ELF-1 (cell line): Measurements from ENCODE around the gene CS.
"Not testable (repeated sequence)": the region's sequence is repeated elsewhere in the genome, so short reads cannot be mapped to it uniquely, and the experiment has no call there.

ENCODE experiments used
- DNase-seq: peaks from one replicate; pipeline ENCODE4 v3.0.0-alpha.2; 2016; ENCODE audit warnings: low read depth, low spot score

CS gene

GRCh38 chr12:56321027-56321426 lies 20.9 kb upstream of the CS start:
- DNase-seq = no peak

- DNase-seq = no peak
Measured at GRCh38 chr12:56317675-56318074, 17.5 kb upstream of the CS start.

- peak; percentile 99 for DNase-seq
Measured at GRCh38 chr12:56315622-56316473, 15.7 kb upstream of the CS start, which contains the start of gene CNPY2. Gene CNPY2 (minus strand): TSS chr12:56315988. CDS start chr12:56315217, 771 bp downstream.

- DNase-seq = no peak
Measured at GRCh38 chr12:56315249-56315621, 15.1 kb upstream of the CS start.

- DNase-seq = no peak
Measured at GRCh38 chr12:56311003-56311402, 10.9 kb upstream of the CS start.

- DNase-seq = no peak
Measured at GRCh38 chr12:56308714-56309113, 8.6 kb upstream of the CS start.

- DNase-seq = no peak
Measured at GRCh38 chr12:56307221-56307965, 7.3 kb upstream of the CS start.

- no peak for DNase-seq
Measured at GRCh38 chr12:56304872-56305590, 4.9 kb upstream of the CS start.

- no peak for DNase-seq
Measured at GRCh38 chr12:56304276-56304675, 4.1 kb upstream of the CS start.

GRCh38 chr12:56300644-56301464 lies 724 bp upstream of the CS start:
- DNase-seq = no peak

GRCh38 chr12:56299308-56299852 lies 750 bp downstream of the CS start:
- no peak for DNase-seq

- no peak for DNase-seq
Measured at GRCh38 chr12:56298828-56299227, 1.3 kb downstream of the CS start.

- no peak for DNase-seq
Measured at GRCh38 chr12:56297400-56297799, 2.7 kb downstream of the CS start.

GRCh38 chr12:56296295-56296694 lies 3.8 kb downstream of the CS start:
- no peak for DNase-seq

- DNase-seq = no peak
Measured at GRCh38 chr12:56293795-56294194, 6.3 kb downstream of the CS start.

- DNase-seq = no peak
Measured at GRCh38 chr12:56288705-56289387, 11.3 kb downstream of the CS start.

GRCh38 chr12:56286044-56286830 lies 13.9 kb downstream of the CS start:
- no peak for DNase-seq

GRCh38 chr12:56284263-56284662 lies 15.9 kb downstream of the CS start:
- DNase-seq = not testable (repeated sequence)

- no peak for DNase-seq
Measured at GRCh38 chr12:56282579-56282978, 17.6 kb downstream of the CS start.

GRCh38 chr12:56282030-56282429 lies 18.1 kb downstream of the CS start:
- no peak for DNase-seq
